ENCODE results near the gene OR13C2. TPM values are rescaled to one million over a fixed set of nuclear protein-coding genes. Genes with fewer than 3 reads are reported as not detected.

Gene OR13C2
- 0.22 TPM in 1 of 2 replicates, not detected in the other for total RNA-seq

GRCh38 chr9:104605527-104605926, at the start of gene OR13C2:
Gene OR13C2, minus strand, starts transcription at chr9:104605627. Its CDS starts 0 bp downstream, at chr9:104605627.

GRCh38 chr9:104618104-104618503, 12.7 kb upstream of the OR13C2 start, which contains the start of gene OR13C9:
Gene OR13C9, minus strand, starts transcription at chr9:104618204. Its CDS starts 0 bp downstream, at chr9:104618204.

GRCh38 chr9:104599313-104599712, 6.1 kb downstream of the OR13C2 start, which contains the start of gene OR13C5:
Gene OR13C5, minus strand, starts transcription at chr9:104599413. Its CDS starts 0 bp downstream, at chr9:104599413.

GRCh38 chr9:104568868-104569267, 36.6 kb downstream of the OR13C2 start, which contains the start of gene OR13C8:
Gene OR13C8, plus strand, starts transcription at chr9:104569168. Its CDS starts 0 bp downstream, at chr9:104569168.

Other genes with a start within 250 kb of the OR13C2 start
- gene OR13F1, start 101.4 kb downstream of the OR13C2 start, total RNA-seq: not detected in 2 replicates
- gene OR13C4, start 78.4 kb downstream of the OR13C2 start, total RNA-seq: not detected in 2 replicates
- gene OR13C3, start 68.8 kb downstream of the OR13C2 start, total RNA-seq: 0.11 TPM in 1 of 2 replicates, not detected in the other
- not detected in 2 replicates for gene OR13C8, start 36.5 kb downstream of the OR13C2 start, total RNA-seq
- not detected in 2 replicates for gene OR13C5, start 6.2 kb downstream of the OR13C2 start, total RNA-seq
- gene OR13C9, start 12.6 kb upstream of the OR13C2 start, total RNA-seq: not detected in 2 replicates
- not detected in 2 replicates for gene OR13D1, start 88.9 kb upstream of the OR13C2 start, total RNA-seq
- gene NIPSNAP3A, start 142.1 kb upstream of the OR13C2 start, total RNA-seq: 61.6 and 69.6 TPM in 2 replicates
- gene NIPSNAP3B, start 158.5 kb upstream of the OR13C2 start, total RNA-seq: 3.0 and 3.1 TPM in 2 replicates